Neutrophil (primary cell): Measurements from ENCODE around the gene DPEP3.
"Not testable (repeated sequence)": the region's sequence is repeated elsewhere in the genome, so short reads cannot be mapped to it uniquely, and the experiment has no call there.

Source experiments
- H3K27ac ChIP-seq: fragments of 200-600 bp; sonication (generic); 2 replicates; pipeline ENCODE4 v1.5.1; 2016; ENCODE audit warnings: mild to moderate bottlenecking, moderate library complexity
- H3K27me3 ChIP-seq: fragments of 200-600 bp; sonication (generic); 2 replicates; pipeline ENCODE4 v1.6.0; 2016; ENCODE audit warnings: mild to moderate bottlenecking
- H3K36me3 ChIP-seq: fragments of 200-600 bp; sonication (generic); 2 replicates; pipeline ENCODE4 v1.5.1; 2017
- H3K4me1 ChIP-seq, 2 experiments: fragments of 200-600 bp in 1 of 2; sonication (generic) in 1 of 2; 1 replicate in 1 of 2; 2 replicates in 1 of 2; pipeline versions ENCODE4 v1.5.1 to v1.6.1; 2013 to 2016; ENCODE audit warnings: low read depth in 1 of 2, low read length in 1 of 2, mild to moderate bottlenecking in 1 of 2, moderate library complexity in 1 of 2; ENCODE audit not compliant: control insufficient read depth in 1 of 2, insufficient read depth in 1 of 2
- H3K4me3 ChIP-seq, 2 experiments: fragments of 200-600 bp in 1 of 2; sonication (generic) in 1 of 2; 1 replicate in 1 of 2; 2 replicates in 1 of 2; pipeline ENCODE4 v1.5.1; 2013 to 2016; ENCODE audit warnings: low read depth in 1 of 2, low read length in 1 of 2, mild to moderate bottlenecking in 1 of 2, moderate library complexity in 1 of 2
- H3K9me3 ChIP-seq: fragments of 200-600 bp; sonication (generic); 2 replicates; pipeline ENCODE4 v1.5.1; 2016
- TF ChIP-seq, protein P1 (sequence below): fragments of 200-600 bp; sonication (generic); IDR thresholded peaks from 2 replicates; pipeline ENCODE4 v1.5.1; 2016; ENCODE audit warnings: antibody characterized with exemption

Gene DPEP3

GRCh38 chr16:67977469-67978227, 2.7 kb downstream of the DPEP3 start:
- H3K36me3 ChIP-seq, result peaks cover 11% of the 10 kb centered on the region
- no peaks in the 10 kb centered on the region for H3K4me1 ChIP-seq
- TF ChIP-seq, protein P1, sequence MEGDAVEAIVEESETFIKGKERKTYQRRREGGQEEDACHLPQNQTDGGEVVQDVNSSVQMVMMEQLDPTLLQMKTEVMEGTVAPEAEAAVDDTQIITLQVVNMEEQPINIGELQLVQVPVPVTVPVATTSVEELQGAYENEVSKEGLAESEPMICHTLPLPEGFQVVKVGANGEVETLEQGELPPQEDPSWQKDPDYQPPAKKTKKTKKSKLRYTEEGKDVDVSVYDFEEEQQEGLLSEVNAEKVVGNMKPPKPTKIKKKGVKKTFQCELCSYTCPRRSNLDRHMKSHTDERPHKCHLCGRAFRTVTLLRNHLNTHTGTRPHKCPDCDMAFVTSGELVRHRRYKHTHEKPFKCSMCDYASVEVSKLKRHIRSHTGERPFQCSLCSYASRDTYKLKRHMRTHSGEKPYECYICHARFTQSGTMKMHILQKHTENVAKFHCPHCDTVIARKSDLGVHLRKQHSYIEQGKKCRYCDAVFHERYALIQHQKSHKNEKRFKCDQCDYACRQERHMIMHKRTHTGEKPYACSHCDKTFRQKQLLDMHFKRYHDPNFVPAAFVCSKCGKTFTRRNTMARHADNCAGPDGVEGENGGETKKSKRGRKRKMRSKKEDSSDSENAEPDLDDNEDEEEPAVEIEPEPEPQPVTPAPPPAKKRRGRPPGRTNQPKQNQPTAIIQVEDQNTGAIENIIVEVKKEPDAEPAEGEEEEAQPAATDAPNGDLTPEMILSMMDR, result no peak
- H3K9me3 ChIP-seq, result no peaks in the 10 kb centered on the region
- no peak overlapping the region for H3K27ac ChIP-seq
- no peak overlapping the region for H3K4me3 ChIP-seq
- no peaks in the 10 kb centered on the region for H3K27me3 ChIP-seq

DNA sequence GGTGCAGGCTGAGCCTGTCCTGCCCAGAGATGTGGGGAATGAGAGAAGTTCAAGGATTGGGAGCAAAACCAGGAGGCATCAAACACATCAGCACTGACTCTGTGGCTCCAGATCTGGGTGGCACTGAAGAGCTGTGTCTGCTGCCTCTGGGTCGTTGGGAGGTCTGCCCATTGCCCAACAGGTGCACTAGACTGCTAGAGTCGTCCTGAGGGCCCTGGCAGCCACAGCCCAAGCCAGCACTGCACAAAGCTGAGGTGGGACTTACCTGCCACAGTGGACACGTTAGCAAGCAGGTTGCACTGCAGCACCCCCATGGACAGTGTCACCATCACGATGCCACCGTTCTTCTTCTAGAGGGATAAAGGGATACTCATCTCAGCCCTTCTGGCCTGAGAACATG, 3.3 kb downstream of the DPEP3 start:
- Histone ChIP-seq H3K27me3 (no peaks in the 10 kb centered on the region), H3K4me3 (no peak overlapping the region), H3K4me1 (no peaks in the 10 kb centered on the region), H3K27ac (no peak overlapping the region), H3K36me3 (peaks cover 8% of the 10 kb centered on the region), H3K9me3 (no peaks in the 10 kb centered on the region)
- TF ChIP-seq, protein P1, result no peak

GRCh38 chr16:67976205-67976604, 4.1 kb downstream of the DPEP3 start:
- no peaks in the 10 kb centered on the region for H3K9me3 ChIP-seq
- H3K27ac ChIP-seq, result no peak overlapping the region
- no peaks in the 10 kb centered on the region for H3K4me1 ChIP-seq
- no peaks in the 10 kb centered on the region for H3K27me3 ChIP-seq
- H3K36me3 ChIP-seq, result peaks cover 8% of the 10 kb centered on the region
- TF ChIP-seq, protein P1, result no peak
- H3K4me3 ChIP-seq, result no peak overlapping the region

DNA sequence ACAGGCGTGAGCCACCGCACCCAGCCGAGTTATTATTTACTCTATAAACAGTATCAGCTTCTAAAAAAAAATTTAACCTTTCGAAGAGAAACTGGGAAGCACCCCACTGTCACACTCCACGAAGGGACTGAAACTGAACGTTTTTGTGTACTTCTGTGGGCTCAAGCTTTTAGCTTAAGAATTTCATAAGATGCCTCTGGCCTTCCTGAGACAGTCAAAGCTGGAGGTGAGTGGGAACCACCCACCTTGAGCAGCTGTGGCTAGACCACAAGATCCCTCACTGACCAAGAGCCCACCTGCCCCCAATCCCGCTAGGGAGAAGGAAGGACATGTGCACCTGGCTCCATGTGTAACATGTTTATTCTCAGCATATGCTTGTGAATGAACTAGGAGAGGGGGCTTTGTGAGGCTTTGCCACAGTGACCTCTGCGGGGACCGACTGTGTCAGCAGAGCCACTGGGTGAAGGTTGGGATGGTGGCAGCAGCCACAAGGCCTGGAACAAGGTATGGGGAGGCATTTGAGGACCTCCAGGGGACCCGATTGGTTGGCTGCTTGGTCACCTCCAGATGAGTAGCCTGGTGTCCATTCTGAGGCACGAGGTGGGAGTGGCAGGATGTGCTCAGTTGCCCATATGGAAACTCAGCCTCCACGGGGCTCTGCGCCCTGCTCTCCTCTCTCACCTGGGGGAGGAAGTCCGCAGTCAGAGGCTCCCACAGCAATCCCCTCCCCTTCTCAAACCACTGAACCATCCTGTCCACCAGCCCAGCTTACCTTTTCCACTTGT, 4.8 kb downstream of the DPEP3 start:
- H3K4me3 ChIP-seq, result no peak overlapping the region
- H3K36me3 ChIP-seq, result peaks cover 8% of the 10 kb centered on the region
- no peaks in the 10 kb centered on the region for H3K4me1 ChIP-seq
- peaks cover 1% of the 10 kb centered on the region for H3K27me3 ChIP-seq
- no peak overlapping the region for H3K27ac ChIP-seq
- TF ChIP-seq, protein P1, result no peak
- H3K9me3 ChIP-seq, result no peaks in the 10 kb centered on the region

GRCh38 chr16:67972285-67972684, 8.0 kb downstream of the DPEP3 start:
- H3K27ac ChIP-seq, H3K36me3 ChIP-seq, H3K9me3 ChIP-seq, H3K4me3 ChIP-seq: not testable (repeated sequence)
- Histone ChIP-seq H3K27me3 (peaks cover 26% of the 10 kb centered on the region), H3K4me1 (peaks cover 11 to 14% of the 10 kb centered on the region in 2 experiments)

- Histone ChIP-seq H3K4me1 (peaks cover 20% of the 10 kb centered on the region in 2 experiments), H3K4me3 (no peak overlapping the region), H3K36me3 (peaks cover 3% of the 10 kb centered on the region), H3K27me3 (peaks cover 37% of the 10 kb centered on the region), H3K27ac (no peak overlapping the region), H3K9me3 (no peaks in the 10 kb centered on the region)
- TF ChIP-seq, protein P1, result no peak
These were observed 9.2 kb downstream of the DPEP3 start for GRCh38 chr16:67971111-67971510.
